HG02642 (cell line): ENCODE measurements around the gene TEDC1.

Experiments used
- ATAC-seq: cut with Tn5 transposase; IDR thresholded peaks from one replicate; pipeline ENCODE4 v1.9.1; 2021; ENCODE audit warnings: mild to moderate bottlenecking; ENCODE audit not compliant: unreplicated experiment, poor library complexity

The TEDC1 gene

DNA sequence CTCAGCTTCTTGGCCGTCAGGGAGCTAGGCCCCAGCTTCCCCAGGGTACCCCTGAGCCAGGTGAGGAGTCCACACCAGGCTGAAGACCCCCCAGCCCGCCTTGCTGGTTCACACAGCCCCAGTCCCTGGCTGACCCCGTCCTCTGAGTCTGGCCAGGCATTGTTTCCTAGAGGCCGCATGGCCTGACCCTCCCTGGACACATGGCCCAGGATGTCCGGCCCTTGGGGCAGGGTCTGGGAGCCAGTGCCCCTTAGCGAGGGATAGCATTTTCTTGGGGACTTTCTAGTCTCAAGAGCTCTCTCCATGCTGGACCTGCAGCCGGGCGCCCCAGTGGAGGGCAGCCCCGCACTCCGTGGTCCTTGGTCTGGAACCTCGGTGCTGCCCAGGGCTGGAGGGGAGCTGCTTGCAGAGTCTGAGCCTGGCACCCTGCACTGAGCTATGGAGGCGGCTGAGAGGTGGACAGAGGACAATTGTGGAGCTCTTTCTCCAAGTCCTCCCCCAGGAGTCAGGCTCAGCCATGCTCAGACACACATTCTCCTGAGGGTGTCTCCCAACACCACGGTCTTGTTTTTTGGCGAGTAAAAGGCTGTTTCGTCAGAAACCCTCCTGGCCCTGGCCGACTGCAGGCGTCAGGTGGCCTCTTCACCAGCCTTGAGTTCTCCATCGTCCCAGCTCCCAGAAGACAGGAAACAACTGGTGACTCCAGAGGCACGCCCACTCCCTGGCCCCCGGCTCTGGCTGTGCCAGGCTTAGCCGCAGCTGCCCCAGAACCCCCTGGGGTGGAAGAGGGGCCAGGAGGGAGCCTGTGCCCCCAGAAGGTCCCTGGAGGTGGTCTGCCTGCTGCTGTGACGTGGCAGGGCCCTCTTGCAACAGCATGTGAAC is 34.1 kb upstream of the TEDC1 start:
- ATAC-seq, result no peak

- ATAC-seq, result no peak
These were observed 33.0 kb upstream of the TEDC1 start for GRCh38 chr14:105458010-105458409.

DNA sequence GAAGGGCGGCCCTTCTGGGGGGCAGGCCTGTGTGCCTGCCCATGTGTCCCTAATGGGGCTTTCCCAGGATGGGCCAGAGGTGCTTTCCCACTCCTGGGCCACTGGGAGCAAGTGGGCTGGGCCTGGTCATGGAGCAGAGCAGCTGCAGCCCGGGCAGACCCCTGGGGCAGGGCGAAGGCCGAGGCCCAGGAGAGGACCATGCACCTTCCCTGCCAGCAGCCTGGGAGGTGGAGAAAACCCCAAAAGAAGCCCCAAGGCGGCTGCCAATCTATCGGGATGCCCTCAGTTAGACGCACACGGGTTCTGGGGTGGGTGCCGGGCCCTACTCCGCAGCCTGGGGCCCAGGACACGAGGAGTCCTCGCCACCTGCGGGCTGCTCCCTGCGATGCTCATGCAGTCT is 32.5 kb upstream of the TEDC1 start:
- ATAC-seq, result no peak

DNA sequence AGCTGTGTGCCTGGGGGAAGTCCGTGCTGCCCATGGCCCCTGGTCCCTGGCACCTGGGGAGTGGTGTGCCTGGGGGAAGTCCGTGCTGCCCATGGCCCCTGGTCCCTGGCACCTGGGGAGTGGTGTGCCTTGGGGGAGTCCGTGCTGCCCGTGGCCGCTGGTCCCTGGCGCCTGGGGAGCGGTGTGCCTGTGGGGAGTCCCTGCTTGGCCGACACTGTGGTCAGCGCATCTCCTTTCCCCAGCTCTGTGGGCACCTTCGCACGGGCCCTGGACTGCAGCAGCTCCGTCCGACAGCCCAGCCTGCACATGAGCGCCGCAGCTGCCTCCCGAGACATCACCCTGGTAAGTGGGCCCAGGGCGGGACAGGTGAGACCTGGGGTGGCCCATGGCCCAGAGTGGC is 30.9 kb upstream of the TEDC1 start:
- no peak for ATAC-seq

- no peak for ATAC-seq
These were observed 30.4 kb upstream of the TEDC1 start for GRCh38 chr14:105460616-105461015.

GRCh38 chr14:105461903-105462302 is 29.1 kb upstream of the TEDC1 start:
- ATAC-seq, result no peak

DNA sequence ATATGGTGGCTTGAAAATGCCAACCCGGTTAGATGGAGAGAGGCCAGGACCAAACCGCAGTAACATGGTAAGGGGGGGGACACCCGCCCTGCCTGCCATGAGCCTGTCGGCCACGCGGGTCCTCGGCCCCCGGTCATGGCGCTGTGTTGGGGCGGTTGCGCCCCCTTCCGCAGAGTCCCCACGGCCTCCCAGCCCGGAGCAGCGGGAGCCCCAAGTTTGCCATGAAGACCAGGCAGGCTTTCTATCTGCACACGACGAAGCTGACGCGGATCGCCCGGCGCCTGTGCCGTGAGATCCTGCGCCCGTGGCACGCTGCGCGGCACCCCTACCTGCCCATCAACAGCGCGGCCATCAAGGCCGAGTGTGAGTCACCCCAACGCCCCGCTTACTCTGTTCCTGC is 26.5 kb upstream of the TEDC1 start:
- no peak for ATAC-seq

- ATAC-seq, result no peak
These were observed 25.6 kb upstream of the TEDC1 start for GRCh38 chr14:105465209-105466031.

- no peak for ATAC-seq
These were observed 24.4 kb upstream of the TEDC1 start for GRCh38 chr14:105466531-105467248.

GRCh38 chr14:105467249-105467941 is 23.7 kb upstream of the TEDC1 start:
- ATAC-seq, result no peak

GRCh38 chr14:105467942-105468471 is 23.0 kb upstream of the TEDC1 start:
- no peak for ATAC-seq

- no peak for ATAC-seq
These were observed 22.3 kb upstream of the TEDC1 start for GRCh38 chr14:105468621-105469241.

DNA sequence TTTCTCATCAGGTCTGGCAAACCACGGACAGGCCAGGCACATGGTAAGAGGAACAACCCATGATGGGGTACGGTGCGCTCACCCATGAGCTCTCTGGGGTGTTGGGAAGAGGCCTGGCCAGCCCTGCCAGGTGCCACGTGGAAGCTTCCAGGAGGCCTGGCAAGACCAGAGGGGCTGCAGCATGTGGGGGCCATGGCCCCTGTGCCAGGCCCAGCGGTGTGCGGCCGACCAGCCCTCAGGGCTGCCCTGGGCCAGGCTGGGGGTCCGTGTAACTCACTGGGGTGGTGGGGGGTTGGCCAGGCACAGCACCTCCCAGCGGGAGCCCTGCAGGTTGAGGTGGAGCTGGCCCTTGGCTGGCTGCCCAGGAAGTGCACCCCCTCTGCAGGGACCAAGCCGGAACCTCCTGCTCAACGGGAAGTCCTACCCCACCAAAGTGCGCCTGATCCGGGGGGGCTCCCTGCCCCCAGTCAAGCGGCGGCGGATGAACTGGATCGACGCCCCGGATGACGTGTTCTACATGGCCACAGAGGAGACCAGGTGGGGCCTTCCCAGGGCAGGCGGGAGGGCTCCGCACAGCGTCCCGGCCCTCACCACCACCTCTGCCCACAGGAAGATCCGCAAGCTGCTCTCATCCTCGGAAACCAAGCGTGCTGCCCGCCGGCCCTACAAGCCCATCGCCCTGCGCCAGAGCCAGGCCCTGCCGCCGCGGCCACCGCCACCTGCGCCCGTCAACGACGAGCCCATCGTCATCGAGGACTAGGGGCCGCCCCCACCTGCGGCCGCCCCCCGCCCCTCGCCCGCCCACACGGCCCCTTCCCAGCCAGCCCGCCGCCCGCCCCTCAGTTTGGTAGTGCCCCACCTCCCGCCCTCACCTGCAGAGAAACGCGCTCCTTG is 21.3 kb upstream of the TEDC1 start:
- ATAC-seq, result no peak

DNA sequence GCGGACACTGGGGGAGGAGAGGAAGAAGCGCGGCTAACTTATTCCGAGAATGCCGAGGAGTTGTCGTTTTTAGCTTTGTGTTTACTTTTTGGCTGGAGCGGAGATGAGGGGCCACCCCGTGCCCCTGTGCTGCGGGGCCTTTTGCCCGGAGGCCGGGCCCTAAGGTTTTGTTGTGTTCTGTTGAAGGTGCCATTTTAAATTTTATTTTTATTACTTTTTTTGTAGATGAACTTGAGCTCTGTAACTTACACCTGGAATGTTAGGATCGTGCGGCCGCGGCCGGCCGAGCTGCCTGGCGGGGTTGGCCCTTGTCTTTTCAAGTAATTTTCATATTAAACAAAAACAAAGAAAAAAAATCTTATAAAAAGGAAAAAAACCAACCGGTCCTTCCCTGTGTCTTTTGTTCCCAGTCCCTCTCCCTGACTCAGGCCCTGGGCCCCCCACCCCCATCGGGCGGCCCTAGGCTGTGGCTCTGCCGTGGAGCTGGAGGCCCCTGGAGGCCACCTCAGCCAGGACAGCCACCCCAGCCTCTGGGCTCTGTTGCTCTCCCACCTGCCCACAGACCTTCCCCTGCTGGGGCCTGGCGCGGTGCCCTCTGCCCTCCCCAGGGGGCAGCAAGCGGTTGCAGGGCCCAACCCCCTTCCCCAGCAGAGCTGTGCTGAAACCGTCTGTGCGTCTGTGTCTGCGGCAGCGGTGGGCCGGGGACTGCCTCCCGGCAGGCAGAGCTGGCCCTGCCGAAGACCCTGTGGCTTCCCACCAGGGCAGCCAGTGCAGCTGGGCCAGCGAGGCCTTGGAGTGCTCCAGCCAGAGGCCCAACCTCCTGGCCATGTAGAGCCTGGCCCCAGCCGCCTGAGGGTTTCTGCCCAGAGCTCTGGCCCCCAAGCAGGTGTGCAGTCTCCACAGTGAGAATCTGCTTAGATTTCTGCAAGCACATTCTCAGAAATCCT is 20.4 kb upstream of the TEDC1 start:
- ATAC-seq, result no peak

GRCh38 chr14:105471297-105471821 is 19.7 kb upstream of the TEDC1 start:
- no peak for ATAC-seq

- no peak for ATAC-seq
These were observed 19.1 kb upstream of the TEDC1 start for GRCh38 chr14:105471823-105472485.

DNA sequence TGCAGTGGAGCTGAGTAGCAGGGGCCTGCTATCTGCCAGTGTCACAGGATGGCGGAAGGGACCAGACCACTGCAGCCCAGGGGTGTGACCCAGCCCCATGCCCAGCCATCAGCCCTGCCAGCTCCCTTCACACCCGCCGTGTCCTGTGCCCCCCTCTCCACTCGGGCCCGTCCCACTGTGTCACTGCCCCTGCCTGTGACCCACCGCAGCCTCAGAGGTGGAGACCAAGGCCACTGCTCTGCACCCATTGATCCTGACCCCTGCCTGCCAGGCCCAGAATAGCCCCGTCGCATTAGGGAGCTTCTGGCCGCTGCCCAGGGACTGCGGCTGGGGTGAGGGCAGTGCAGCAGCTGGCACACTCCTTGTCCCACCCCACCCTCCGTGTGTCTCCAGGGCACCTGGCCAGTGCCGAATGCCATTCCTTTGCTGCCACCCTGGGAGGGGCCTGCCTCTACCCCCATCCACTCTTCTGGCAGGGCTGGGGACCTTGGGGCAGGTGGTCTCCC is 18.5 kb upstream of the TEDC1 start:
- no peak for ATAC-seq
